DMS153 treated with DMSO at 0.1 percent for 48 hours (cell line): ENCODE results near the gene RACGAP1.
A peak's percentile ranks its signal among the peaks of the same experiment; 100 is the strongest.

ENCODE experiments used
- DNase-seq: peaks from one replicate; lab custom pipeline; 2025; ENCODE audit not compliant: unreplicated experiment; lab: John Stamatoyannopoulos, UW

The RACGAP1 gene

DNA sequence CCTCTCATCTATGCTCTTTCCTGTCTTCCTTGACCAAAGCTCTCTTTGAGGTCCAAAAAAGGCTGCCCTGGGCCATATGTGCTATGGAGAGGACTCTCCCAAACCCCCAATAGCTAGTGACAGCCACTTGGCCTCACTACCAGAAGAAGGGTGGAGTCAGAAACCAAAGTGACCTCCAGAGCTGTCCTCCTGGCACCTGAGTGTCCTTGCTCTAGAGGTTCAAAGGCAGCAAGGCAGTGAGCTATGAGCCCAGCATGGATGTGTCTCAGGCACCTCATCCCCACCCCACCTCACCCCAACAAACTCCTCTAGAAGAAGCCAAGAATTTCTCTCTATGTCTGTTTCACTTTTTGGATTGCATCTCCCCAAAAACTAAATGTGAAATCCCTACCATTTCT, 67.7 kb downstream of the RACGAP1 start:
- DNase-seq: no peak

DNA sequence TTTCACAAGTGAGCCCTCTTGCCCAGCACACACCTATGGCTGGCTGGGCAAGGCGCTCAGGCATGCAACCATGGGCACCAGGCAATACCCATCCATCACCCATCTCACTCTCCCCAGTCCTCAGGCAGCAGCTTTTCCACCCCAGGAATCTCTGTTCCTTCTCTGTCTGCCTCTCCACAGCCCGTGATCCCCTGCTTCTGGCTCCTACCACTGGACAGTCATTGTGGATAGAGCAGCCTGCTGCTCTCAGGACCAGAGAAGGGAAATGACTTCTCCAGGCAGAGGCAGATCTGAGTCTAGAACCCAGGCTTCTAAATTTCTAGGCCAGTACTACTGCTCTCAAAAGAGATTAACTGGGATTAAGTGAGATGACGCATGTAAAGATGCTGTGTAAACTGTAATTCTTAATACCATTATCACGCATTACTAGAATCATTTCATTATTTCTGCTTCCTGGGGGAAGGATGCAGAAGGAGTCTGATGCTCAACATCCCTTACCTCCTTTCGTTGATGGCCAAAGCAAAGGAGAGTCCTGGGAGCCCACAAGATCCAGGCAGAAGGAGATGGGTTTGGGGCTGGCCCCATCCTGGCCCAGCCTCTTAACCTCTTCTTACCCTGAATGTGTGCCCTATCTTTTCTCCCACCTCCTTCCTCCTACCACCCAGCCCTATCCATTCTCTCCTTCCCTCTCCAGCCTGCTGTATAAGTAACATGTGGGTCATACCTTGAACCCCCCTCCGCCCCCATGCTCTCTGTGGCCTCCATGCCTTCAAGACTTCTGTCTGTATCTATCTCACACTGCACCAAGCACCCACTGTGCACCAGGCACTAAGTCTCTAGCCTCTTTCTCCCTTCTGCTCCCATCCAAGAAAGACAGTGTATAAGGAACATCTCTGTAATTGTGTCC, 68.4 kb downstream of the RACGAP1 start:
- DNase-seq: no peak

DNA sequence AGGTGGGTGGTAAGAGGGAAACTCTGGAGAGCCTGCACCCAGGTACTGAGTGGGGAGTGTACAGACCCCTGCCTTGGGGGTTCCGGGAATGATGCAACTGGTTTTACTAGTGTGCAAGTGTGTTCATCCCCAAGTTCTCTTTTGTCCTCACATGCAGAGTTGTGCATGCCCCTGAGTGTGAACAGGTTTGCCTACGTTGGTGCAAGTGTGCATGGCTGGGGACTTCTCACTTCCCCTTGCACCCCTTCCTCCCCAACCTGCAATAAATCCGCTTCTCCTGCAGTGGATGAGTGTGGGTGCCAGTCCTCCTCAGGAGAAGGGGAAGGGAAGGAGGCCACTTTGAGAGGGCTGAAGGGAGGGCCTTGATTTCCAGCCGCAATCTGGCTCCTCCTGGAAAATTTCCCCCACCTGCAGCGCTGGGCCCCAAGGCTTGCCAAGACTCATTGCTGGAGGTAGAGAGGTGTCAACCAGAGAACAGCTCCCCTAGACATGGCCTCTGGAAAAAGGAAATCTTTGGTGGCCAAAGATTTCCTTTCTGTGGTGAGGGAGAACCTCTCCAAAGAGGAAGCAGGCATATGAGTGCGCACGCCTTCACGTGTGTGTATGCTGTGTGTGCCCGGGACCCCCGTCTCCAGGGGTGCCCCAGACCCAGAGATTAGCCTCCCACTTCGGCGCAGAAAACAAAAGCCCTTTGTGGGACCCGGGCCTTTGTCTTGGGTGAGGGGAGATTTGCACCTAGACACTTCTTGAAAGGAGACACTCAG, 69.2 kb downstream of the RACGAP1 start:
- no peak for DNase-seq

DNA sequence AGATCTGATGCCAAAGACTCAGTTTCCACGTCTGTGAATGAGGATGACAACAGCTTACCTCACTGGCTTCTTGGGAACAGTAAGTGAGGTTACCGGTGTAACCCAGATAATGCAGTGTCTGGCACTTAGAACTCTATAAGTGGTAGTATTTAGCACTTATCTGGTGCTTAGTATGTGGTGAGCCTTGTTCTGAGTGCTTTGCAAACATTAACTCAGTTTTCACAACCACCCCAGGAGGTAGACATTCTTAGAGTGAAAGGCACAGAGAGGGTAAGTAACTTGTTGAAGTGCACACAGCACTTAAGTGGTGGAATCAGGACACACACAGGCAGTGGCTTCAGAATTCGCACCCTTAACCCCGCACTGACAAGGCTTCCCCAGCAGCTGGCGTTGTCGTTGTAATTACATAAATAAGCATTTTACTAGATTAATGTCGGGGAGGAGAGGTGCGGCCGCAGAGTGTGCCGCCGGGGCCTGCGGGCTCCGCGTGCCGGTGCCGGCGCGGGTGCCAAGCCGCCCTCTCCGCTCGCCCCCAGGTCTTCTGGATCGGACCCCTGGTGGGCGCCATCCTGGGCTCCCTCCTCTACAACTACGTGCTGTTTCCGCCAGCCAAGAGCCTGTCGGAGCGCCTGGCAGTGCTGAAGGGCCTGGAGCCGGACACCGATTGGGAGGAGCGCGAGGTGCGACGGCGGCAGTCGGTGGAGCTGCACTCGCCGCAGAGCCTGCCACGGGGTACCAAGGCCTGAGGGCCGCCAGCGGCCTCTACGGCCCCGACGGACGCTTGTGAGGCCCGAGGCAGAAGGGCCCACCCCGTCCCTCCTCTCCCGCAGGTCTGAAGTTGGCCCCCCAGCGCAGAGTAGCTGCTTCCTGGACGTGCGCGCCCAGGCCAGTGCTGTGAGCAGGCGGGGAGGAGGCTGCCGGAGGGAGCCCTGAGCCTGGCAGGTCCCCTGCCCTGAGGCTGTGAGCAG, 70.1 kb downstream of the RACGAP1 start:
- DNase-seq: no peak

DNA sequence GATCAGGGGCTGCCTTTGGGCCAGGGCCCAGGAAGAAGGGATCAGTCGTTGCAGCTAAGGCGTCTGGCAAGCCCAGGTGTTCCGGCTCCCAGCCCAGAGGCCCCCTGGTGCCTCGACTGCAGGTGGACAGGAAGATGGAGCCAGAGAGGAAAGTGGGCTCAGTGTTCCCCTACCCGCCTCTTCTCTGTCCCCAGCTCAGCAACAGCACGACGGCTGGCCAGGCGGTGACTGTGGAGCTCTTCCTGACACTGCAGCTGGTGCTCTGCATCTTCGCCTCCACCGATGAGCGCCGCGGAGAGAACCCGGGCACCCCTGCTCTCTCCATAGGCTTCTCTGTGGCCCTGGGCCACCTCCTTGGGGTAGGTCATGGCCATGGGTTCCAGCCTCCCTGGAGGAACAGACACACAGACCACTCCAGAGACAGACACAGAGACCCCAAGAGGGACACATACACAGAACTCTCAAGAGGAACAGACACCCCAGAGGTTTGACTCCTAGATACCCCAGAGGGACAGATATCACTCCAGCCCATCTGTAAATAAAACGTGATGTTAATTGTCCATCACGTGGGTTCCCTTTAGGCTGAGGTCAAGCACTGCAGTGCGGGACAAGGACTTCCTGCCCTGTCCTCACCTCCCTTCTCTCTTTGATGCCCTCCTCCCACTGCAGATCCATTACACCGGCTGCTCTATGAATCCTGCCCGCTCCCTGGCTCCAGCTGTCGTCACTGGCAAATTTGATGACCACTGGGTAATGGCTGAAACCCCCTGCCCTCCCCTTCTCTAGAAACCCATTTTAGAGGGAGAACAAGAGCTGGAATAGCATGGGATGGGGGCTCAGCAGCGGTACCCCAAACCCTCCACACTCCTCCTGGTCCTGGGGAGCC, 71.1 kb downstream of the RACGAP1 start:
- DNase-seq: no peak

DNA sequence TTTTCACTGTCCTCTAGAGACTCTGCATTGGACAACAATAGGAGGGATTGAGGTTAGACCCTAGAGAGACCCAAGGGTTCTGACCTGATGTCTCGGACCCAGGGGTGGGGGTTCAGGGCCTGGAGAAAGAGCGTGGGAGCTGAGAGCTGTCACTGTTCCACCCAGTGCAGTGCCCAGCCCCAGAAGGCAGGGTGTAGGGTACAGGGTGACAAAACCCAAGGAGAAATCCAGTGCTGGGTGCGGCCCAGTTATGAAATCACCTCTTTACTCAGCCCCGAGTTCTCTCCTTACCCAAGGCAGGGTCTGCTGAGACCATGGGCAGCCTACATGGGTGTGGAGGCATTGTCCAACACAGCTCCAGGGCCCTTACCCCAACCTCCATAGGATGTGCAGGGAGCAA, 72.1 kb downstream of the RACGAP1 start:
- DNase-seq: no peak

DNA sequence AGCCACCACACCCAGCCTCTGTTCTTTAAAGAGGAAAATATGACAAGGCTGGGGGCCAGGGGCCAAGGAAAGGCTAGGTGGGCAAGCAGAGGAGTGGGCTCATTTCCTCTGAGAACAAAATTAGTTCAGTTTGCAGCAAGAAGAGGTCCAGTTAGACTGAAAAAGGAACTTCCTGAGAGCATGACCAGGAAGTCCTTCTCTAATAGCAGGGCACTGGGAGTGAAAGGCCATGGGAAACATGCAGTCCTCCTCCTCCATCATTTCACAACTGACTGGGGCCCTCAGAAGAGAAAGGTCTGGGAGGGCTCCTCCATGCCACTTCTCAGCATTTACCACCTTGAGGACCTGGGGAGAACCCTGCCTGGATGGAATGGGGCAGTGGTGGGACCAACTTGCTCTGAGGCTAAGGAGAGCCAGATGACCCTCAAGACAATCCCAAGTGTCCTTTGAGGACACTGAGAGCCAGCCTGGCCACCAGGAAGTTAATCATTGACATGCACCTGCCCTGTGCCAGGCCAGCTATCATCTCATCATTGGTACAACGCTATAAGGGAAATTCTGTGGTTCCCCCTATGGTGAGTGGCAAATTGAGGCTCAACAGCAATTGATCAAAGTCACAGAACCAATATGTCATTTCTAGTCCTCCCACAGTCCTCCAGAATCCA, 72.8 kb downstream of the RACGAP1 start:
- no peak for DNase-seq

DNA sequence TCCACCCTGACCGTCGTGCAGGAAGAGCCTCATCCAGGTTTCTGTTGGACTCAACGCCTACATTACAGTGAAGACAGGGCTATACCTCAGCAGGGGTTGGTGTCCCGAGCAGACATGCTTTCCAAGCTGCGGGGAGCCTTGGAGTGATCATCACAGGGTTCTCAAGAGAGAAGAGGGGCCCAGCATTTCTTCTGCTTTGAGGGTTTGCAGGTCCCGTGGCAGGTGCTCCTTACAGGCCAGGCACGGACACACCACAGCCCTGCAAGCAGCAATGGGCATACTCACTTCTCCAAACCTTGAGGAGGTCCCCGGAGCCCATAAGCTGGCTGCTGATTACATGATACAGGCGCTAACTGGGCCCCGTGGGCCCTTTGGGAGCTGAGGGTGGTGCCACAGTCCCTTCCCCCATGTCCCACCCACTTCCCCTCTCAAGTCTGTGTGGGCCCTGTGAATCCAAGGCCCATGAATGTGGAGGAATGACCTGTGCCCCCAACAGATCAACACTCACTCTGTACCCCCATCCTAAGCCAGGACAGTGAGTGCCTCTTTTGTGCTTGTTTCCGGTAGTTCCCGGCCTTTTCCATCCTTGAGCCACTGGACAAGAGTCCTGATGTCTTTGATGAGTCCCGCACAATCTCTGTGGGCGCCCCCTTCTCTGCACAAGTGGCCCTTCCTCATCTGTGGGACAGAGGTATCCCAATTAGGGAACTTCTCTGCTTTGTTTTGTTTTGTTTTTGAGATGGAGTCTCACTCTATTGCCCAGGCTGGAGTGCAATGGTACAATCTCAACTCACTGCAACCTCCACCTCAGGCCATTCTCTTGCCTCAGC, 73.7 kb downstream of the RACGAP1 start:
- no peak for DNase-seq

DNA sequence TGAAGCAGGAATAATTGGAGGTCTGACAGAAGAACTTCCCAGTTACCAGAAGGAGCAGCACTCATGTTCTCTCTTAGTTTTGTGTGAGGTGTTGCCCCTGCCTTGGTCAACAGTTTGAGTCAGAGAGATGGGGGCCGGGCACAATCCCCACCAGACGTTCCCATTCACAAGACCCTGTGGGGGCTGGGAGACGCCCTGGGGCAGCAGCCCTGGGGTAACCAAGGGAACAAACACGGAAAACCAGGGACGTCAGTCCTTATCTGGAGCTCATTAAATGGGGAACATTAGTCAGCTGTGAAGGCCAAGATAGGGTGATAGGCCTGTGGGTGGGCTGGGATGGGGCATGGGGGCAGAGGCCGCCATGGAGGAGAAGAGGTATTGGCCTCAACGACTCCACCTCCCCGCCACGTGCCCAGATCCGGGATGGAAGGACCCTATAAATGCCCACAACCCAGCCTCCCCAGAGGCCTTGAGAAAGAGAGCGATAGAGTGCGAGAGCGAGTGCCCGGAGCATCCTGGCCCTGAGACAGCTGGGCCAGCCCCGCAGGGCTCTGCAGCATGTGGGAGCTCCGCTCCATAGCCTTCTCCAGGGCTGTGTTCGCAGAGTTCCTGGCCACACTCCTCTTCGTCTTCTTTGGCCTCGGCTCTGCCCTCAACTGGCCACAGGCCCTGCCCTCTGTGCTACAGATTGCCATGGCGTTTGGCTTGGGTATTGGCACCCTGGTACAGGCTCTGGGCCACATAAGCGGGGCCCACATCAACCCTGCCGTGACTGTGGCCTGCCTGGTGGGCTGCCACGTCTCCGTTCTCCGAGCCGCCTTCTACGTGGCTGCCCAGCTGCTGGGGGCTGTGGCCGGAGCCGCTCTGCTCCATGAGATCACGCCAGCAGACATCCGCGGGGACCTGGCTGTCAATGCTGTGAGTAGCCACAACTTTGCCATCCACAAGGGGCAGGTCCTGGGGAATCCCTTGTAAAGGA, 74.7 kb downstream of the RACGAP1 start, which contains the start of gene AQP2:
AQP2 (plus strand) TSS at position 465 of the 979 bp plus-strand sequence; CDS start at position 559, 94 bp downstream.
- DNase-seq: no peak

DNA sequence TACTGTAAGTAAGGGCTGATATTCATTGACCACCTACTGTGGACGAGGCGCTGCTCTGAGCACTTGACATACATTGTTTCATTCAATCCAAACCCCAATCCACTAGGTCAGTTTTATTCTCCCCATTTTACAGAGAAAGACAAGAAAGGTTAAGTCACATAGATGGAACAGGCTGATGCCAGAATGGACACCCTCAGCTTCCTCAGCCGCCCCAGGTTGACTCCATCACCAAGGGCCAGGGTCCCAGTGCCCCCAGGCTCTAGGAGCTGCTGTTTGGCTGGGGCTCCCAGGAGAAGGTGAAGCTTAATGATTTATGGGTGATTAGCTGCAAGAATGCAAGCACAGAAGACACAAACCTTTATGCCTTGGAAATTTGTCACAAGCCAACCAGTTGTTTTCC, 75.4 kb downstream of the RACGAP1 start:
- no peak for DNase-seq

DNA sequence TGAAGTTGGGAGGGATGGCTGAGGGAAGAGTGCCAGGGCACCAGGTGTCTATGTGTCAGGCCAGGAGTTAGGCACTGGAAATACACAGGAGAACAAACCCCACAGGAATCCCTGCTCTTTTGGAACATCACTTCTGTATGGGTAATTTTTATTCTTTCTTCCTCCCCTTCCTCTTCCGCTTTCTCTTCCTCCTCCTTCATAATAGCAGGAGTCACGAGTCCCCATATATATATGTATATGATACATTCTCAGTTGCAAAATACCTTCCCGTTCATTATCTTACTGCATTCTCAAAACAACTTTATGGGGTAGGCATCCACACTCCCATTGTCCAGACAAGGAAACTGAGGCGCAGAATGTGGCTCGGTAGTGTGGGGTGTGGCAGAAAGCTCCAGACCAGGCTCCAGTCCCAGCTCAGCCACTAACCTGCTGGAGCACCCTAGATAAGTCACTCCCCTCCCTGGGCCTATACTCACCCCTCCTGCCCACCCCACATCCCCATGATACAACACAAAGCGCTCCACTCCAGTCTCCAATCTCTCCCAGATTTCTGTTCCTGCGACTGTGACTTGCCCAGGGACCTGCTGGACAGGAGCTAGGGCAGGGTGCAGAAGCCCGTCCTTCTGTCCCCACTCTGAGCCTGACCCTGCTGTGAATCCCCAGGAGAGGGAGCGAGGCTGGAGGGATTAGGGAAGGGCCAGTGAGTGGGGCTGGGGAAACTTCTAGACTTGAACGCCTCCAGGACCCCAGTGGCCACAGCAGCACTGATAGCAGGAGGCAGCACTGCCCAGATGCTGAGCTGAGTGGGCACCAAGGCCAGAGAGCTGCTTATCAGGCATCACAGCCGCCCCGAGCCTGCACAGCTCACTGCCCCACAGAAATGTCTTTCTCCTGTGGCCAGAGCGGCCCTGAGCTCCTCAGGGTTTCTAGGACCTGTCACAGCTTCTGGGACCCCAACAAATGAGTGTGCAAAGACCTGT, 76.1 kb downstream of the RACGAP1 start:
- no peak for DNase-seq

DNA sequence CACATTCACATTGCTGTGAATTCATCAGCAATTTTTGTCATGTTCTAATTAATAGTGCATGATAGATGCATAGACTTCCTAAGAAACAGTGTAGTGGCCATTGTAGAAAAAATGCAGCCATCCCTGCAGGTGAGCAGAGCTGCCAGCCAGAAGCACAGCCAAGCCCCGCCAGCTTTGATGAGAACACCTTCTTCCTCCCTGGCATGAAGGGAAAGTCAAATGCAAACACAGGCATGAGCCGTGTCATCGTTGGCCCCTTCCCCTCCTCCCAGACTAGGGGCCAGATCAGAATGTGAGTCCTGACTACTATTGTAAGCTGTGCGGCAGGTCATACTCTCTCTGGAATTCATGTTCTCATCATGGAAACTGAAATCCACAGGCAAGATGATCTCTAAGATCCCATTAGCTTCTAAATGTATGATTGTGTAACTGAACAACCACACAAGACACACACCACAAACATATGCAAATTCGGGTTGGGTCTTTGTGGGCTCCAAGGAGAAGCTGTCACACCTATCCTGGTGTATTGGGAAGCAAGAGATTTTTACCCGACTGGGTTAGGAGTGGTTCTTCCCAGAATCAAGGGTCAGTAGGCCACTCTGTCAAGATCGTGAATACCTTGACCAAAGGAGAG, 77.6 kb downstream of the RACGAP1 start:
- no peak for DNase-seq

DNA sequence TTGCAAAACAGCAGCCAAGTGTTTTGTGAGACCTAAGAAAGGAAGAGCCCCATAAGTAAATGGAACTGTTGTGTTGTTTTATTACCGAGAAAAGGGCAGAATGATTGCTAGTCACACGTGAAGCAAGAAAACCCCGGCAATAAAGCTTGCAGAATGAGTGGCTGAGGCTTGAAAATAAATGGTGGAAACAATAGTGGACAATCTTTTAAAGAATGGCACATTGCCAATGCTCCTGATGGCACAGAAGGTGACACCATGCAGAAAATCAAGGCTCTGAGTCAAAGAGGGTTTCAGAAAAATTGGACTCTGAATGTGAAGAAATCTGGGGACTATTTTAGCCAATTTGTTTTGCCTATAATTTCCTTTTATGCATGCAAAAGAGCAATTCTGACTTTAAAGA, 78.8 kb downstream of the RACGAP1 start:
- DNase-seq: no peak

DNA sequence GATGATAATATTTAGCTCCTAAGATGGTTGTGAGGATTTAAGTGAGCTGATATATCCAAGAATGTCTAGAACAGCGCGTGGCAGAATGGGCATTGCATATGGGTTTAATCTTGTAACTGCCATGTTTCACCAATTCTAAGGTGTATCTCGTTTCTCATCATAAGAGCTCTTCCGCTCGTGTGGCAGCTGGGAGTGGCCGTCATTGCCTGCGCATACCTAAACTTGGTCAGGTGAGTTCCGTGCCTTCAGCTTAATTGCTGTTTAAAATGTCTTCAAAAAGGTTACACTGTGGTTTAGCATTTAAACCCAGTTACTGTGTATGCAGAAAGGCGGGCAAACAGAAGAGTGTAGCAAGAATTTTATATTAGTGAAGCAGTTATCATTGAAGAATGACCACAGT, 79.2 kb downstream of the RACGAP1 start:
- peak; percentile 5 for DNase-seq

DNA sequence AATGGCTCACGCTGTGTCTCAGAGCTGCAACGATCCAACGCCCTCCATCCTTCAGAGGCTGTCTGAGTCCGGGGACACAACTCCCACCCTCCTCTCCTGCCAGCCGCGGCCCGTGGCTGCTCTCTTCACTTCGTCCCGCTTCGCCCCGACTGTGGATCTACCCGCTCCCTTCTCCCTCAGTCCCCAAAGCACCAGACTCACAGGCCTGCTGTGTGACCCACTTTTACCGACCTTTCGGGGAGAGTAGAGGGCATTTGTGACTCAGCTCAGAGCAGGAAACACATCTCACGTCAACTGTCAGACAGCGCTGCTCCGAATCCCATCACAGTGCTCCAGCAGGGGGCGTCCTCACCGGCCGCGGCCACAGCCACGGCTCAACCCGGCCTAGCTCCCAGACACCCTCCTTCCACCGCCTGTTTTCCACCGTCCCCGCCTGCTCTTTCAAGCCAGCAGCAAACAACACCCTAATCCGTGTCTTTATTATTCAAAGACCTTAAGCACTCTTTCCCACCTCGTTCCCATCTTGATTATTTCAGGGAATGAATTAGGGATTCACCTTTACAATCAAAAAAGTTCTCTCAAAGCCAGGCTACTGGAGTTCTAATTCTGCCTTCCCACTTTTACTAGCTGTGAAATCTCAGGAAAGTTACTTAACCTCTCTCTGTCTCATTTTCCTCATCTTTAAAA, 79.8 kb downstream of the RACGAP1 start:
- peak; percentile 56 for DNase-seq
